HepG2 (cell line): Measurements from ENCODE around the gene LEPROT. TPM values are rescaled to one million over a fixed set of nuclear protein-coding genes. Genes with fewer than 3 reads are reported as not detected.

ENCODE experiments used
- CCAR2 ChIP-seq: fragments of 200-400 bp; formaldehyde crosslinking; optimal IDR thresholded peaks from 2 replicates; pipeline ENCODE3; 2018; ENCODE audit warnings: low read depth, mild to moderate bottlenecking, low read length, moderate library complexity
- CHCHD3 ChIP-seq: sonication (generic); formaldehyde crosslinking; IDR thresholded peaks from 2 replicates; pipeline ENCODE4 v1.8.0; 2022; ENCODE audit warnings: mild to moderate bottlenecking, missing genetic modification reagents, moderate library complexity
- HMG20A ChIP-seq: IDR thresholded peaks from 2 replicates; pipeline ENCODE4 v1.6.1; 2016; ENCODE audit warnings: borderline replicate concordance
- HNF1A ChIP-seq, 2 experiments: sonication (generic) in 1 of 2; formaldehyde crosslinking in 1 of 2; IDR thresholded peaks; 2 replicates each; pipeline versions ENCODE4 v1.4.0 to v1.6.1; 2016 to 2020; ENCODE audit warnings: borderline replicate concordance in 1 of 2, low read depth in 1 of 2, mild to moderate bottlenecking in 1 of 2, missing genetic modification reagents in 1 of 2
- HNF4A ChIP-seq: sonication (generic); formaldehyde crosslinking; IDR thresholded peaks from 2 replicates; pipeline ENCODE4 v1.4.0; 2020; ENCODE audit warnings: missing genetic modification reagents
- KDM1A ChIP-seq: IDR thresholded peaks from 2 replicates; pipeline ENCODE4 v1.6.1; 2016; ENCODE audit warnings: missing compliant biosample characterization
- KDM2A ChIP-seq: sonication (generic); formaldehyde crosslinking; IDR thresholded peaks from 2 replicates; pipeline ENCODE4 v1.4.0; 2020; ENCODE audit warnings: low read depth, missing genetic modification reagents, borderline replicate concordance
- POLR2A ChIP-seq, 2 experiments: IDR thresholded peaks; 2 replicates each; pipeline ENCODE4 v1.6.1; 2011; ENCODE audit warnings: low read depth in 2 of 2, low read length in 2 of 2, mild to moderate bottlenecking in 1 of 2, moderate library complexity in 1 of 2; ENCODE audit not compliant: insufficient read depth in 1 of 2
- RFXAP ChIP-seq: sonication (generic); formaldehyde crosslinking; IDR thresholded peaks from 2 replicates; pipeline ENCODE4 v1.4.0; 2020; ENCODE audit warnings: missing genetic modification reagents, borderline replicate concordance
- RNF219 ChIP-seq: sonication (generic); formaldehyde crosslinking; IDR thresholded peaks from 2 replicates; pipeline ENCODE4 v1.5.0; 2020; ENCODE audit warnings: mild to moderate bottlenecking, missing genetic modification reagents
- SMYD3 ChIP-seq: sonication (generic); formaldehyde crosslinking; IDR thresholded peaks from 2 replicates; pipeline ENCODE4 v1.8.1; 2023; ENCODE audit warnings: mild to moderate bottlenecking, missing genetic modification reagents
- ZBTB38 ChIP-seq: sonication (generic); formaldehyde crosslinking; IDR thresholded peaks from 2 replicates; pipeline ENCODE4 v1.5.1; 2020; ENCODE audit warnings: mild to moderate bottlenecking, missing genetic modification reagents
- ZFP1 ChIP-seq: IDR thresholded peaks from 2 replicates; pipeline ENCODE4 v1.6.1; 2016
- ZNF44 ChIP-seq: sonication (generic); formaldehyde crosslinking; IDR thresholded peaks from 2 replicates; pipeline ENCODE4 v1.5.1; 2020; ENCODE audit warnings: mild to moderate bottlenecking, missing genetic modification reagents
- ZNF557 ChIP-seq: sonication (generic); formaldehyde crosslinking; IDR thresholded peaks from 2 replicates; pipeline ENCODE4 v1.4.0; 2020; ENCODE audit warnings: missing genetic modification reagents
- ZNF784 ChIP-seq: sonication (generic); formaldehyde crosslinking; IDR thresholded peaks from 2 replicates; pipeline ENCODE4 v1.5.1; 2020; ENCODE audit warnings: missing genetic modification reagents, mild to moderate bottlenecking, borderline replicate concordance
- polyA plus RNA-seq, 8 experiments: library from polyadenylated mRNA; depleted of rRNA in 3 of 8; stranded (reverse) in 7 of 8; unstranded in 1 of 8; fragments of >200 nt; fragmentation: Illumina TruSeq in 4 of 8; extraction: Trizol in 4 of 8; gene quantifications; 2 replicates each; pipeline versions ENCODE4 v1.2.1 to v1.2.3, GENCODE V29; 2011 to 2016; ENCODE audit warnings: low read depth in 4 of 8, missing spikeins in 1 of 8, mixed read lengths in 1 of 8; ENCODE audit not compliant: insufficient read depth in 1 of 8
- total RNA-seq, 5 experiments: library from RNA; depleted of rRNA; stranded (reverse); fragments of >200 nt; fragmentation: Illumina TruSeq; extraction: Trizol; gene quantifications; 2 replicates each; pipeline ENCODE4 v1.2.3, GENCODE V29; 2016; ENCODE audit warnings: low read depth in 1 of 5
- TF ChIP-seq, protein P1 (sequence below): sonication (generic); formaldehyde crosslinking; IDR thresholded peaks from 2 replicates; pipeline ENCODE4 v1.4.0; 2020; ENCODE audit warnings: missing genetic modification reagents
- TF ChIP-seq, protein P2 (sequence below): sonication (generic); formaldehyde crosslinking; IDR thresholded peaks from 2 replicates; pipeline ENCODE4 v1.5.0; 2020; ENCODE audit warnings: missing genetic modification reagents, mild to moderate bottlenecking, borderline replicate concordance

Gene LEPROT
- total and polyA plus RNA-seq, 2 of the 13 experiments (the other 11 are each of a cell fraction or from before 2014, with no cell fraction given), result 36.8 to 51.4 TPM

DNA sequence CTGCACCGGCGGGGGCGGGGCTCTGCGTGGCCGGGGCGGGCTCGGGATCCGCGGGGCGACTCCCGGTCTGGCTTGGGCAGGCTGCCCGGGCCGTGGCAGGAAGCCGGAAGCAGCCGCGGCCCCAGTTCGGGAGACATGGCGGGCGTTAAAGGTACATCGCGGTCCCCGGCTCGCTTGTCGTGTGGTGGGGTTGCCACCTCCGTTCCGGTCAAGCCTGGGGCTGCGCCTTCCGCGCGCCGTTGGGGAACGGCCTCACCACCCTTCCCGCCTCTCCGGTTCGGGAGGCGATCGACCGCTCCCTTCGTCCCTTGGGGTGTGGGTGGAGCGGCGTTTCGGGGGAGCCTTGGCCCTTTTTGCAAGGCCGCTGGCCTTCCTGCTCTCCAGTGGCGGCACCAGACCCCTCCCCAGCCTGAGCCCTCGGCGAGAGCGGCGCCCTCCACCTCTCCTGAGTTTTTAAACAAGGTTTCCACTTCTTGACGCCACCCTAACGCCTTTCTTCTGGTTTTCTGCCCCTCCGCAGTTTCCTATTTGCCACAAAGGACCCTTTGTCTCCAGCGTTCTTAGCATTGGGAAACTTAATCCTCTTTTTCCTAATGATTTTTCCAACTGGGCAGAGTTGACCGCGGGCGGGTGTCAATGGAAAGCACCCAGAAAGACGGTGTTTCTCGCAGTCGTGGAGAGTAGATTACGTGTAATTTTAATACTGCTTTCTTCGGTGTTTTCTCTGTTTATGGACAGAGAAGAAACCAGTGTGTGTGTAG, at the start of gene LEPROT, which contains the start of gene LEPR (continued):
- TF ChIP-seq, protein P1, sequence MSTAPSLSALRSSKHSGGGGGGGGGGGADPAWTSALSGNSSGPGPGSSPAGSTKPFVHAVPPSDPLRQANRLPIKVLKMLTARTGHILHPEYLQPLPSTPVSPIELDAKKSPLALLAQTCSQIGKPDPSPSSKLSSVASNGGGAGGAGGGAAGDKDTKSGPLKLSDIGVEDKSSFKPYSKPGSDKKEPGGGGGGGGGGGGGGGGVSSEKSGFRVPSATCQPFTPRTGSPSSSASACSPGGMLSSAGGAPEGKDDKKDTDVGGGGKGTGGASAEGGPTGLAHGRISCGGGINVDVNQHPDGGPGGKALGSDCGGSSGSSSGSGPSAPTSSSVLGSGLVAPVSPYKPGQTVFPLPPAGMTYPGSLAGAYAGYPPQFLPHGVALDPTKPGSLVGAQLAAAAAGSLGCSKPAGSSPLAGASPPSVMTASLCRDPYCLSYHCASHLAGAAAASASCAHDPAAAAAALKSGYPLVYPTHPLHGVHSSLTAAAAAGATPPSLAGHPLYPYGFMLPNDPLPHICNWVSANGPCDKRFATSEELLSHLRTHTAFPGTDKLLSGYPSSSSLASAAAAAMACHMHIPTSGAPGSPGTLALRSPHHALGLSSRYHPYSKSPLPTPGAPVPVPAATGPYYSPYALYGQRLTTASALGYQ, result no peak
- TF ChIP-seq SMYD3 (CRISPR knock-in tag), result no peak
- peak; percentile 89 to 91 for TF ChIP-seq POLR2A (IDR thresholded peaks at IDR 0.05; ENCODE audit: insufficient read depth in 1 of 2, low read depth in 2 of 2, low read length in 2 of 2)
- TF ChIP-seq RNF219 (CRISPR knock-in tag), result no peak
- TF ChIP-seq HMG20A (CRISPR knock-in tag), result no peak
- no peak for TF ChIP-seq ZNF44 (CRISPR knock-in tag)
- peak; percentile 44; the same call in 1 of the 2 replicates for TF ChIP-seq RFXAP (CRISPR knock-in tag)
- peak; percentile 95 for TF ChIP-seq KDM2A
- TF ChIP-seq HNF4A (CRISPR knock-in tag), result no peak
- TF ChIP-seq, protein P2, sequence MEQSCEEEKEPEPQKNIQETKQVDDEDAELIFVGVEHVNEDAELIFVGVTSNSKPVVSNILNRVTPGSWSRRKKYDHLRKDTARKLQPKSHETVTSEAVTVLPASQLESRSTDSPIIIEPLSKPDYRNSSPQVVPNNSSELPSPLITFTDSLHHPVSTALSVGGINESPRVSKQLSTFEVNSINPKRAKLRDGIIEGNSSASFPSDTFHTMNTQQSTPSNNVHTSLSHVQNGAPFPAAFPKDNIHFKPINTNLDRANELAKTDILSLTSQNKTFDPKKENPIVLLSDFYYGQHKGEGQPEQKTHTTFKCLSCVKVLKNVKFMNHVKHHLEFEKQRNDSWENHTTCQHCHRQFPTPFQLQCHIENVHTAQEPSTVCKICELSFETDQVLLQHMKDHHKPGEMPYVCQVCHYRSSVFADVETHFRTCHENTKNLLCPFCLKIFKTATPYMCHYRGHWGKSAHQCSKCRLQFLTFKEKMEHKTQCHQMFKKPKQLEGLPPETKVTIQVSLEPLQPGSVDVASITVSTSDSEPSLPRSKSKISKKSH (CRISPR knock-in tag), result peak; percentile 58; the same call in 1 of the 2 replicates
- TF ChIP-seq ZNF557 (CRISPR knock-in tag), result no peak
- TF ChIP-seq CCAR2, result no peak
- TF ChIP-seq ZBTB38 (CRISPR knock-in tag), result peak; percentile 79
- no peak for TF ChIP-seq KDM1A
- 0 out of 2 replicates have a peak, but pooled peaks have one; percentile 53 for TF ChIP-seq CHCHD3 (CRISPR knock-in tag)
- TF ChIP-seq ZFP1, result no peak
- 0 out of 2 replicates have a peak, but pooled peaks have one; percentile 55 for TF ChIP-seq ZNF784
- no peak for TF ChIP-seq HNF1A (IDR thresholded peaks at IDR 0.05; ENCODE audit: low read depth)
- TF ChIP-seq HNF1A (CRISPR knock-in tag; IDR thresholded peaks at IDR 0.05; ENCODE audit: borderline replicate concordance), result peak; percentile 43; the same call in 1 of the 2 replicates
